OCI-LY7 (cell line): ENCODE measurements around the gene NDUFA8. TPM values are rescaled to one million over a fixed set of nuclear protein-coding genes. Genes with fewer than 3 reads are reported as not detected.

Experiments used
- BruUV-seq: library from RNA; stranded (reverse); fragments of 400-500 nt; replicated peaks from 2 replicates; lab custom pipeline; 2021; lab: Mats Ljungman, UMichigan
- CTCF ChIA-PET: fragments of 300-600 bp; sonication (Branson Sonifier 250); formaldehyde crosslinking; loops from one replicate; lab custom pipeline; 2022; ENCODE audit warnings: antibody characterized with exemption; ENCODE audit not compliant: unreplicated experiment; lab: Charles Lee
- POLR2A ChIA-PET: fragments of 300-600 bp; sonication (Branson Sonifier 250); formaldehyde crosslinking; loops from one replicate; lab custom pipeline; 2022; ENCODE audit warnings: antibody characterized with exemption; lab: Charles Lee
- DNase-seq: peaks from one replicate; pipeline ENCODE4 v3.0.0-alpha.2; 2015; ENCODE audit warnings: low spot score
- H2AFZ ChIP-seq: fragments of 200-600 bp; sonication (generic), shearing (Covaris generic); 2 replicates; pipeline ENCODE4 v1.6.1; 2014; ENCODE audit warnings: mild to moderate bottlenecking, antibody characterized with exemption, low read length, moderate library complexity
- H3K27ac ChIP-seq: fragments of 200-600 bp; sonication (generic); 2 replicates; pipeline ENCODE4 v1.5.1; 2014; ENCODE audit warnings: mixed run types, low read depth, mild to moderate bottlenecking, moderate library complexity, low read length, inconsistent platforms; ENCODE audit not compliant: poor library complexity, severe bottlenecking
- H3K36me3 ChIP-seq: fragments of 200-600 bp; sonication (generic); 2 replicates; pipeline ENCODE4 v1.6.1; 2014; ENCODE audit warnings: mild to moderate bottlenecking, antibody characterized with exemption, low read length, moderate library complexity, mixed read lengths; ENCODE audit not compliant: insufficient read depth
- H3K4me1 ChIP-seq: fragments of 200-600 bp; sonication (generic); 2 replicates; pipeline ENCODE4 v1.5.1; 2014; ENCODE audit warnings: mild to moderate bottlenecking, low read length; ENCODE audit not compliant: insufficient read depth, poor library complexity, severe bottlenecking
- H3K4me2 ChIP-seq: fragments of 200-600 bp; sonication (generic); 2 replicates; pipeline ENCODE4 v1.6.1; 2014; ENCODE audit warnings: mild to moderate bottlenecking, low read length
- H3K4me3 ChIP-seq: fragments of 200-600 bp; sonication (generic); 2 replicates; pipeline ENCODE4 v1.5.1; 2014; ENCODE audit warnings: mild to moderate bottlenecking, low read depth, low read length; ENCODE audit not compliant: poor library complexity, severe bottlenecking
- H3K79me2 ChIP-seq: fragments of 200-600 bp; sonication (generic); 2 replicates; pipeline ENCODE4 v1.6.1; 2016; ENCODE audit warnings: low read depth, mild to moderate bottlenecking, low read length, moderate library complexity, mixed read lengths; ENCODE audit not compliant: insufficient read depth
- H3K9me2 ChIP-seq: fragments of 200-600 bp; sonication (generic); 2 replicates; pipeline ENCODE4 v1.6.1; 2016; ENCODE audit warnings: mild to moderate bottlenecking, low read length, mixed read lengths; ENCODE audit not compliant: insufficient read depth
- H3K9me3 ChIP-seq: fragments of 200-600 bp; sonication (generic); 2 replicates; pipeline ENCODE4 v1.6.1; 2014; ENCODE audit warnings: mild to moderate bottlenecking, mixed run types, low read length, mixed read lengths
- H4K20me1 ChIP-seq: fragments of 200-600 bp; sonication (generic); 2 replicates; pipeline ENCODE4 v1.6.1; 2014; ENCODE audit warnings: mild to moderate bottlenecking, antibody characterized with exemption, low read length, moderate library complexity, mixed read lengths; ENCODE audit not compliant: insufficient read depth
- CTCF ChIP-seq: fragments of 200-600 bp; sonication (generic); conservative IDR thresholded peaks from 2 replicates; pipeline ENCODE4 v1.5.1; 2014; ENCODE audit warnings: mild to moderate bottlenecking, antibody characterized with exemption, low read length, moderate library complexity, mixed read lengths
- EZH2phosphoT487 ChIP-seq: fragments of 200-600 bp; sonication (generic); IDR thresholded peaks from 2 replicates; pipeline ENCODE4 v1.6.1; 2018; ENCODE audit warnings: low read depth, borderline replicate concordance, mild to moderate bottlenecking, mixed run types, antibody characterized with exemption, low read length, moderate library complexity, mixed read lengths
- intact Hi-C: fragments of 100-400 bp; cut with micrococcal nuclease; formaldehyde crosslinking; loops from one replicate; pipeline ENCODE4 v1.10.0; 2022; ENCODE audit not compliant: unreplicated experiment
- microRNA-seq: library from miRNA; unstranded; fragments of <30 nt; microRNA quantifications from one replicate; pipeline ENCODE4 v1.2.0, GENCODE V29; 2022; ENCODE audit warnings: borderline replicate concordance
- small RNA-seq: library from RNA; depleted of rRNA; stranded (forward); fragments of <200 nt; gene quantifications from one replicate; pipeline ENCODE3, GENCODE V24; 2014
- total RNA-seq, 2 experiments: library from RNA; depleted of rRNA in 1 of 2; stranded (reverse); fragments of >200 nt in 1 of 2; shearing (Covaris generic) in 1 of 2; gene quantifications; 2 replicates each; pipeline ENCODE4 v1.2.3, GENCODE V29; 2014 to 2022

The NDUFA8 gene
- total RNA-seq, 2 experiments from 2014 or later, result 24.2 to 51.0 TPM

- no TSS peak for BruUV-seq
- H3K36me3 ChIP-seq, result no peaks in the 10 kb centered on the region
- no peaks in the 10 kb centered on the region for H3K9me2 ChIP-seq
- no peaks in the 10 kb centered on the region for H3K9me3 ChIP-seq
- DNase-seq, result no peak
- H2AFZ ChIP-seq, result no peak overlapping the region
- no peaks in the 10 kb centered on the region for H3K79me2 ChIP-seq
- no peak for TF ChIP-seq CTCF
- TF ChIP-seq EZH2phosphoT487, result no peak
- ChIA-PET POLR2A (no interaction called here), CTCF (interaction anchor here (0.6 to 1.4 kb wide), 3 partner anchors 24 to 418 kb away, joined by 3 read pairs; no protein-coding TSS in a partner anchor)
- intact Hi-C loops, result loop anchor here (5.0 kb wide), 1 partner anchor 550 kb away; no protein-coding TSS in a partner anchor
- H3K4me3 ChIP-seq, result no peak overlapping the region
- no peak overlapping the region for H3K4me2 ChIP-seq
- no peak overlapping the region for H3K27ac ChIP-seq
- H3K4me1 ChIP-seq, result peaks cover 8% of the 10 kb centered on the region
- no peaks in the 10 kb centered on the region for H4K20me1 ChIP-seq
Measured at GRCh38 chr9:122096620-122097415, 62.8 kb downstream of the NDUFA8 start.

GRCh38 chr9:122095010-122095767 is 64.4 kb downstream of the NDUFA8 start:
- H3K79me2 ChIP-seq, result no peaks in the 10 kb centered on the region
- TF ChIP-seq CTCF (peak; percentile 87), EZH2phosphoT487 (no peak)
- no TSS peak for BruUV-seq
- CTCF ChIA-PET, result interaction anchor here (0.6 kb wide), 1 partner anchor 267 kb away, joined by 4 read pairs; no protein-coding TSS in a partner anchor
- H3K9me2 ChIP-seq, result no peaks in the 10 kb centered on the region
- POLR2A ChIA-PET, result no interaction called here
- no peak overlapping the region for H2AFZ ChIP-seq
- peak overlapping the region; percentile 6; the same call in 1 of the 2 replicates for H3K4me2 ChIP-seq
- H4K20me1 ChIP-seq, result no peaks in the 10 kb centered on the region
- H3K4me3 ChIP-seq, result no peak overlapping the region
- peak; percentile 70 for DNase-seq
- H3K36me3 ChIP-seq, result no peaks in the 10 kb centered on the region; the same call in 1 of the 2 replicates
- no peaks in the 10 kb centered on the region for H3K9me3 ChIP-seq
- H3K4me1 ChIP-seq, result peaks cover 14% of the 10 kb centered on the region
- no peak overlapping the region for H3K27ac ChIP-seq
- intact Hi-C loops, result loop anchor here (1.0 to 5.0 kb wide), 2 partner anchors 255 to 548 kb away; no protein-coding TSS in a partner anchor

Small RNA genes lying within 50 kb of the gene (microRNA-seq; reads per million reads assigned to microRNA genes)
- not detected for gene MIR4478

Small RNA genes lying within 50 kb of the gene (small RNA-seq; reads per million reads assigned to genes)
- not detected for gene MIR4478

Other genes with a start within 250 kb of the NDUFA8 start
- 3.3 and 3.6 TPM in 2 replicates for gene TTLL11, start 66.5 kb downstream of the NDUFA8 start, total RNA-seq (2014; rRNA removed; shearing (Covaris generic))
- gene TTLL11, start 66.5 kb downstream of the NDUFA8 start, total RNA-seq (2022), result 5.2 and 6.9 TPM in 2 replicates
- not detected in 2 replicates for gene MORN5, start 129 bp upstream of the NDUFA8 start, total RNA-seq (2014; rRNA removed; shearing (Covaris generic))
- gene MORN5, start 129 bp upstream of the NDUFA8 start, total RNA-seq (2022), result not detected in 2 replicates
- gene LHX6, start 69.2 kb upstream of the NDUFA8 start, total RNA-seq (2014; rRNA removed; shearing (Covaris generic)), result not detected in 2 replicates
- not detected in 2 replicates for gene LHX6, start 69.2 kb upstream of the NDUFA8 start, total RNA-seq (2022)
- 7.2 and 8.3 TPM in 2 replicates for gene RBM18, start 105.1 kb upstream of the NDUFA8 start, total RNA-seq (2014; rRNA removed; shearing (Covaris generic))
- gene RBM18, start 105.1 kb upstream of the NDUFA8 start, total RNA-seq (2022), result 21.1 and 22.2 TPM in 2 replicates
- gene MRRF, start 105.1 kb upstream of the NDUFA8 start, total RNA-seq (2014; rRNA removed; shearing (Covaris generic)), result 38.7 and 46.1 TPM in 2 replicates
- 48.2 and 53.2 TPM in 2 replicates for gene MRRF, start 105.1 kb upstream of the NDUFA8 start, total RNA-seq (2022)
- gene PTGS1, start 211.2 kb upstream of the NDUFA8 start, total RNA-seq (2014; rRNA removed; shearing (Covaris generic)), result 0.79 and 0.85 TPM in 2 replicates
- gene PTGS1, start 211.2 kb upstream of the NDUFA8 start, total RNA-seq (2022), result 1.5 and 2.2 TPM in 2 replicates